MCF 10A (cell line): Measurements from ENCODE around the gene LUZP2. TPM values are rescaled to one million over a fixed set of nuclear protein-coding genes. Genes with fewer than 3 reads are reported as not detected.

Experiments used
- BruUV-seq: library from RNA; stranded (reverse); fragments of 400-500 nt; replicated peaks from 2 replicates; lab custom pipeline; 2021; lab: Mats Ljungman, UMichigan
- CTCF ChIA-PET: fragments of 300-600 bp; sonication (Branson Sonifier 250); formaldehyde crosslinking; extraction: SDS; loops from one replicate; lab custom pipeline; 2021; ENCODE audit warnings: antibody characterized with exemption, inconsistent platforms; lab: Yijun Ruan, JAX
- POLR2A ChIA-PET: fragments of 300-600, 350-650 bp; sonication (Branson Sonifier 250); formaldehyde crosslinking; extraction: SDS; loops from one replicate; lab custom pipeline; 2020; ENCODE audit warnings: antibody characterized with exemption, inconsistent platforms; lab: Yijun Ruan, JAX
- DNase-seq: peaks from one replicate; pipeline ENCODE4 v3.0.0-alpha.2; 2018; ENCODE audit not compliant: unreplicated experiment
- H3K27ac Mint-ChIP-seq: one replicate; pipeline ENCODE4 v1.8.0; 2022; ENCODE audit warnings: mild to moderate bottlenecking, low read depth, mixed read lengths; ENCODE audit not compliant: unreplicated experiment
- H3K27me3 Mint-ChIP-seq: one replicate; pipeline ENCODE4 v1.8.0; 2022; ENCODE audit warnings: mixed read lengths; ENCODE audit not compliant: insufficient read depth, unreplicated experiment
- H3K36me3 Mint-ChIP-seq: one replicate; pipeline ENCODE4 v1.8.0; 2022; ENCODE audit warnings: mild to moderate bottlenecking, moderate library complexity, mixed read lengths; ENCODE audit not compliant: insufficient read depth, unreplicated experiment
- H3K4me1 Mint-ChIP-seq: one replicate; pipeline ENCODE4 v1.8.0; 2022; ENCODE audit warnings: mixed read lengths; ENCODE audit not compliant: insufficient read depth, unreplicated experiment
- H3K4me3 Mint-ChIP-seq: one replicate; pipeline ENCODE4 v1.8.0; 2022; ENCODE audit warnings: mild to moderate bottlenecking, moderate library complexity, mixed read lengths; ENCODE audit not compliant: unreplicated experiment
- H3K9me3 Mint-ChIP-seq: one replicate; pipeline ENCODE4 v1.8.0; 2022; ENCODE audit warnings: mixed read lengths; ENCODE audit not compliant: unreplicated experiment
- CTCF ChIP-seq: fragments of 200-600 bp; IDR thresholded peaks from one replicate; pipeline ENCODE4 v1.8.0; 2022; ENCODE audit warnings: antibody characterized with exemption, mild to moderate bottlenecking; ENCODE audit not compliant: unreplicated experiment
- intact Hi-C: fragments of 100-400 bp; cut with micrococcal nuclease; formaldehyde crosslinking; loops from 2 replicates; pipeline ENCODE4 v1.14.1; 2022
- total RNA-seq: library from RNA; stranded (reverse); gene quantifications from 2 replicates; pipeline ENCODE4 v1.2.3, GENCODE V29; 2022

Gene LUZP2
- total RNA-seq, 1 experiment from 2014 or later = not detected

- Mint-ChIP-seq H3K27ac (no peak overlapping the region), H3K4me3 (no peak overlapping the region), H3K9me3 (no peaks in the 10 kb centered on the region), H3K4me1 (no peaks in the 10 kb centered on the region), H3K36me3 (no peaks in the 10 kb centered on the region), H3K27me3 (peaks cover 63% of the 10 kb centered on the region)
- CTCF ChIA-PET = no interaction called here
- TF ChIP-seq CTCF = no peak
- DNase-seq = no peak
- BruUV-seq = no TSS peak
- POLR2A ChIA-PET = interaction anchor here (0.7 kb wide), 1 partner anchor 25 kb away, joined by 3 read pairs; no protein-coding TSS in a partner anchor
- intact Hi-C loops = no loop called here
These were observed 155.0 kb downstream of the LUZP2 start for GRCh38 chr11:24651873-24652272.

- intact Hi-C loops = no loop called here
- CTCF ChIA-PET = no interaction called here
- Mint-ChIP-seq H3K36me3 (no peaks in the 10 kb centered on the region), H3K9me3 (no peaks in the 10 kb centered on the region), H3K27ac (no peak overlapping the region), H3K4me3 (no peak overlapping the region), H3K4me1 (no peaks in the 10 kb centered on the region), H3K27me3 (peaks cover 42% of the 10 kb centered on the region)
- POLR2A ChIA-PET = no interaction called here
- TF ChIP-seq CTCF = no peak
- BruUV-seq = no TSS peak
- DNase-seq = no peak
These were observed 157.0 kb downstream of the LUZP2 start for GRCh38 chr11:24653901-24654300.

- intact Hi-C loops = no loop called here
- no peak for DNase-seq
- no peak overlapping the region for H3K27ac Mint-ChIP-seq
- no TSS peak for BruUV-seq
- H3K27me3 Mint-ChIP-seq = peaks cover 15% of the 10 kb centered on the region
- H3K9me3 Mint-ChIP-seq = no peaks in the 10 kb centered on the region
- H3K4me3 Mint-ChIP-seq = no peak overlapping the region
- no peaks in the 10 kb centered on the region for H3K4me1 Mint-ChIP-seq
- ChIA-PET CTCF (no interaction called here), POLR2A (no interaction called here)
- no peak for TF ChIP-seq CTCF
- H3K36me3 Mint-ChIP-seq = no peaks in the 10 kb centered on the region
These were observed 164.5 kb downstream of the LUZP2 start for GRCh38 chr11:24661331-24661730.

GRCh38 chr11:24664399-24664798, 167.5 kb downstream of the LUZP2 start:
- ChIA-PET POLR2A (no interaction called here), CTCF (no interaction called here)
- Mint-ChIP-seq H3K4me3 (no peak overlapping the region), H3K27ac (no peak overlapping the region), H3K4me1 (no peaks in the 10 kb centered on the region), H3K36me3 (no peaks in the 10 kb centered on the region), H3K27me3 (peaks cover 21% of the 10 kb centered on the region), H3K9me3 (no peaks in the 10 kb centered on the region)
- BruUV-seq = no TSS peak
- intact Hi-C loops = no loop called here
- no peak for DNase-seq
- TF ChIP-seq CTCF = no peak
